Activated naive CD8-positive, alpha-beta T cell (primary cell): Measurements from ENCODE around the gene CDH4.

Experiments
- H3K27ac Mint-ChIP-seq: one replicate; pipeline ENCODE4 v1.8.0; 2021; ENCODE audit warnings: mixed read lengths
- H3K27me3 Mint-ChIP-seq: one replicate; pipeline ENCODE4 v1.8.0; 2021; ENCODE audit warnings: mixed read lengths
- H3K36me3 Mint-ChIP-seq: one replicate; pipeline ENCODE4 v1.8.0; 2021; ENCODE audit warnings: mixed read lengths
- H3K4me1 Mint-ChIP-seq: one replicate; pipeline ENCODE4 v1.8.0; 2021; ENCODE audit warnings: low read depth, mixed read lengths
- H3K4me3 Mint-ChIP-seq: one replicate; pipeline ENCODE4 v1.8.0; 2021; ENCODE audit warnings: mild to moderate bottlenecking, mixed read lengths
- H3K9me3 Mint-ChIP-seq: one replicate; pipeline ENCODE4 v1.8.0; 2021; ENCODE audit warnings: low read depth, mixed read lengths

Gene CDH4

DNA sequence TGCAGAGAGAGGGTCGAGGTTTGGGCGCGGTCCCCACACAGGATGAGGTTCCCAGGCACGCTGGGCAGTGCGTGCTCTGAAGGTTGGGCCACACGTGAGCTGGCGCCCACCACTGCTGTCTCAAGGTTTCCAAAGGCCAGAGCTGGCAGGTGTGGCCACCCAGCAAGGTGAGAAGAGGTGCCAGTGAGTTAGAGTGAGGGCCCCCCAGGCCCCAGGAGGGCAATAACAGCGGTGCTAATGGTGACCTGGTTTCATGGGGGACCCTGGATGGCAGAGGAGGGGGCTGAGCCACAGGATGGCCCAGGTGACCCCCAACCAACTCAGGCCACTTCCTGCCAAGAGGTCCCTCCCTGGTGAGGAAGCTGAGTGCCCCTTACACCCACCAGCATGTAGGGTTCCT is 628.6 kb downstream of the CDH4 start:
- H3K4me1 Mint-ChIP-seq = peaks cover 4% of the 10 kb centered on the region
- no peaks in the 10 kb centered on the region for H3K9me3 Mint-ChIP-seq
- H3K36me3 Mint-ChIP-seq = no peaks in the 10 kb centered on the region
- H3K27me3 Mint-ChIP-seq = no peaks in the 10 kb centered on the region
- no peak overlapping the region for H3K27ac Mint-ChIP-seq
- H3K4me3 Mint-ChIP-seq = no peak overlapping the region

GRCh38 chr20:61881416-61881815 is 629.4 kb downstream of the CDH4 start:
- Mint-ChIP-seq H3K9me3 (no peaks in the 10 kb centered on the region), H3K27ac (no peak overlapping the region), H3K4me3 (no peak overlapping the region), H3K36me3 (no peaks in the 10 kb centered on the region), H3K27me3 (no peaks in the 10 kb centered on the region), H3K4me1 (peaks cover 6% of the 10 kb centered on the region)

- Mint-ChIP-seq H3K27ac (no peak overlapping the region), H3K27me3 (no peaks in the 10 kb centered on the region), H3K4me3 (no peak overlapping the region), H3K9me3 (no peaks in the 10 kb centered on the region), H3K4me1 (peaks cover 6% of the 10 kb centered on the region), H3K36me3 (no peaks in the 10 kb centered on the region)
These were observed 629.8 kb downstream of the CDH4 start for GRCh38 chr20:61881861-61882260.

DNA sequence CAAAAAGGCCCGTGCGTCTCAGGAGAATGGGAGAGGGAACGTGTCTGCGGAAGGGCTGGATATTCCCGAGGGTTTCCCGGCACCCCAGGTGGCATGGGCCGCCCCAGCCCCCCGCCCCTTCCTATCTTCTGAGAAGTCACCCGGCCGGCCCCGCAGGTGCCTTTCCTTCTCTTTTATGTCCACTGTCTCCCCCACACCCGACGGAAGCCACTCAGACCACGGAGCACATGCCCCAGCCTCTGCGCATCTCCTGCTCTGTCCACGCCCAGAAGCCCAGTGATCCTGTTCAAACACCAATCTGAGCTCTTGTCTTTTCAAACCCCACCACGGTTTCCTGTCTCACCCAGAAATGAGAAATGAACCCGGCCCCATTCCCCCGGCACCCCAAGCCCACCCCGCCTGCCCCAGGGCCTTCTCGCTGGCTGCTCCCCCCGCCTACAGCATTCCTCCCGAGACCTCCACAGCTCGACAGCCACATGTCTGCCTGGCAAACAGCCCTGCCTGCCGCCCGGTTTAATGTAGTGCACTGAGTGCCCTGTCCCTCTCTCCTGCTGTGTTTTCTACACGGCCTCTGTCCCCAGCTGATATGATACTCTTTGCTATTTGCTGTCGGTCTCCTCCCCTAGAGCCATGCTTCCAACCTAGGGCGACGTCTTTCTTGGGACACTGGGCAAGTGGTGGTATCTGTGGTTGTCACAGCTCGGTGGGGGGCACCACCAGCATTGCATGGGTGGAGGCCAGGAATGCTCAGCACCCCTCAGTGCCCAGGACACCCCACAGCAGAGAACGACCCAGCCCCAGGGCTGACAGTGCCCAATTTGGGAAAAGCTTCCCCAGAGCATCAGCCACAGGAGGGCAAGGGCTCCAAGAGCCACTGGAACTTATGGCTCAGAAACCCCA is 630.9 kb downstream of the CDH4 start:
- Mint-ChIP-seq H3K4me1 (peaks cover 9% of the 10 kb centered on the region), H3K27ac (no peak overlapping the region), H3K9me3 (no peaks in the 10 kb centered on the region), H3K36me3 (no peaks in the 10 kb centered on the region), H3K27me3 (no peaks in the 10 kb centered on the region), H3K4me3 (no peak overlapping the region)

- Mint-ChIP-seq H3K27ac (no peak overlapping the region), H3K9me3 (no peaks in the 10 kb centered on the region), H3K4me1 (peaks cover 9% of the 10 kb centered on the region), H3K27me3 (no peaks in the 10 kb centered on the region), H3K36me3 (no peaks in the 10 kb centered on the region), H3K4me3 (no peak overlapping the region)
These were observed 631.9 kb downstream of the CDH4 start for GRCh38 chr20:61883857-61884393.

- Mint-ChIP-seq H3K27me3 (no peaks in the 10 kb centered on the region), H3K4me3 (no peak overlapping the region), H3K36me3 (no peaks in the 10 kb centered on the region), H3K4me1 (peaks cover 9% of the 10 kb centered on the region), H3K9me3 (no peaks in the 10 kb centered on the region), H3K27ac (no peak overlapping the region)
These were observed 632.7 kb downstream of the CDH4 start for GRCh38 chr20:61884571-61885389.

GRCh38 chr20:61885759-61886715 is 634.0 kb downstream of the CDH4 start:
- Mint-ChIP-seq H3K27ac (no peak overlapping the region), H3K4me3 (no peak overlapping the region), H3K4me1 (peaks cover 9% of the 10 kb centered on the region), H3K27me3 (no peaks in the 10 kb centered on the region), H3K36me3 (no peaks in the 10 kb centered on the region), H3K9me3 (no peaks in the 10 kb centered on the region)

- no peaks in the 10 kb centered on the region for H3K27me3 Mint-ChIP-seq
- no peak overlapping the region for H3K4me3 Mint-ChIP-seq
- H3K27ac Mint-ChIP-seq = no peak overlapping the region
- peaks cover 9% of the 10 kb centered on the region for H3K4me1 Mint-ChIP-seq
- no peaks in the 10 kb centered on the region for H3K9me3 Mint-ChIP-seq
- H3K36me3 Mint-ChIP-seq = no peaks in the 10 kb centered on the region
These were observed 634.9 kb downstream of the CDH4 start for GRCh38 chr20:61886721-61887595.

DNA sequence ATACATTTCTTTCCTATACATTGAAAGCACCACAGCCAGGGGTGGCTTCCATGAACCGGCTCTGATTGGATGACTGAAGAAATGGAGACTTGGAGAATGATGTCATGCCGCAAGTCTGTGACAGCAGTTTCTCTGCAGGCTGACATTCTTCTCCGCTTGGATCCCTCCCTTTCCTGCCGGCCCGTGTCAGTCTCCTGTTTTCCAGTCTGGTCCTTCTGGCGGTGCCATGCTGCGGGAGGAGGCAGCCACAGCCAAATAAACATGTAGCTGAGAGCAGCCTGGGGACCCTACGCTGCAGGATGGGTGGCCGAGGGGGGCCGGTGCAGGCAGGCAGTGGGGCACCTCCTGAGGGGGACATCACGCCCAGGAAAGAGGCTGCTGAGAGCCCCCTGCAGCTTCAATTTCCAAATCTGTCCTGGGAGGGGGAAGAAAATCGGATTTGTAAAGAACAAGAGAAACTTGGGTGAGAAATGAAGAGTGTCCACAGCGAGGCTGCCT is 635.6 kb downstream of the CDH4 start:
- Mint-ChIP-seq H3K27me3 (no peaks in the 10 kb centered on the region), H3K27ac (no peak overlapping the region), H3K9me3 (no peaks in the 10 kb centered on the region), H3K36me3 (no peaks in the 10 kb centered on the region), H3K4me1 (peaks cover 9% of the 10 kb centered on the region), H3K4me3 (no peak overlapping the region)

- peaks cover 5% of the 10 kb centered on the region for H3K4me1 Mint-ChIP-seq
- H3K27ac Mint-ChIP-seq = no peak overlapping the region
- H3K27me3 Mint-ChIP-seq = no peaks in the 10 kb centered on the region
- no peak overlapping the region for H3K4me3 Mint-ChIP-seq
- H3K9me3 Mint-ChIP-seq = no peaks in the 10 kb centered on the region
- H3K36me3 Mint-ChIP-seq = no peaks in the 10 kb centered on the region
These were observed 636.2 kb downstream of the CDH4 start for GRCh38 chr20:61888101-61888865.

DNA sequence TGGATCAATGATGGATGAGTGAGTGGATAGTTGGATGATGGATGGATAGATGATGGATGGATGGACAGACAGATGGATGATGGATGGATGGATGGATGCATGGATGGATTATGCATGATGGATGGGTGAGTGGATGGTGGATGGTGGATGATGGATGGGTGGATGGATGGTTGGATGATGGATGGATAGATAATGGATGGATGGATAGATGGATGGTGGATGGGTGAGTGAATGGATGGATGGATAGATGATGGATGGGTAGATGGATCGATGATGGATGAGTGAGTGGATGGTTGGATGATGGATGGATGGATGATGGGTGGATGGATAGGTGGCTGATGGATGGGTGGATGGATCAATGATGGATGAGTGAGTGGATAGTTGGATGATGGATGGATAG is 637.6 kb downstream of the CDH4 start:
- H3K36me3 Mint-ChIP-seq = no peaks in the 10 kb centered on the region
- H3K27me3 Mint-ChIP-seq = no peaks in the 10 kb centered on the region
- no peak overlapping the region for H3K4me3 Mint-ChIP-seq
- H3K4me1 Mint-ChIP-seq = peaks cover 5% of the 10 kb centered on the region
- H3K27ac Mint-ChIP-seq = no peak overlapping the region
- no peaks in the 10 kb centered on the region for H3K9me3 Mint-ChIP-seq

- Mint-ChIP-seq H3K36me3 (no peaks in the 10 kb centered on the region), H3K27me3 (no peaks in the 10 kb centered on the region), H3K4me1 (peaks cover 5% of the 10 kb centered on the region), H3K4me3 (no peak overlapping the region), H3K27ac (no peak overlapping the region), H3K9me3 (no peaks in the 10 kb centered on the region)
These were observed 638.1 kb downstream of the CDH4 start for GRCh38 chr20:61890210-61890609.

DNA sequence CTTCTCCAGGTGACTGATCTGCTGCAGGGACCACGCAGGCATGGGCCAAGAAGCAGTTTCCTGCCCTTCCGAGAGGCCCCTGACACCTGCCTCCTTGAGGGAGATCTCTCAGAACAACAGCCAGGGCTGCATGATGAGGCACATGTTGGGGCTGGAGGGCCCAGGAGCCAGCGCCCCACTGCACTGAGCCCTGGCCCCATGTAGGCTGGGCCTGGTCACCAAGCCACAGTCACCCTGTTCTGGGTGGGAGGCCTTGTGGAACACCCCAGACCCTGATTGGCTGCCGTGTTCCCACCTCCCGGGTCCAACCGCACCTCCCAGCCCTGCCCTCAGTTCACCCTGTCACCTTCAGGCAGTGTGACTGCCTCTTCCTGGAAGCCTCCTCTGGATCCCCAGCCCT is 639.4 kb downstream of the CDH4 start:
- no peak overlapping the region for H3K4me3 Mint-ChIP-seq
- no peaks in the 10 kb centered on the region for H3K9me3 Mint-ChIP-seq
- H3K4me1 Mint-ChIP-seq = peaks cover 4% of the 10 kb centered on the region
- no peaks in the 10 kb centered on the region for H3K36me3 Mint-ChIP-seq
- H3K27ac Mint-ChIP-seq = no peak overlapping the region
- no peaks in the 10 kb centered on the region for H3K27me3 Mint-ChIP-seq
